HG03469 (cell line): Measurements from ENCODE around the gene USO1.
"Not testable (repeated sequence)": the region's sequence is repeated elsewhere in the genome, so short reads cannot be mapped to it uniquely, and the experiment has no call there.

Source experiments
- ATAC-seq: cut with Tn5 transposase; IDR thresholded peaks from one replicate; pipeline ENCODE4 v1.9.1; 2021; ENCODE audit warnings: mild to moderate bottlenecking, moderate library complexity, moderate number of reproducible peaks; ENCODE audit not compliant: unreplicated experiment

USO1 gene, protein sequence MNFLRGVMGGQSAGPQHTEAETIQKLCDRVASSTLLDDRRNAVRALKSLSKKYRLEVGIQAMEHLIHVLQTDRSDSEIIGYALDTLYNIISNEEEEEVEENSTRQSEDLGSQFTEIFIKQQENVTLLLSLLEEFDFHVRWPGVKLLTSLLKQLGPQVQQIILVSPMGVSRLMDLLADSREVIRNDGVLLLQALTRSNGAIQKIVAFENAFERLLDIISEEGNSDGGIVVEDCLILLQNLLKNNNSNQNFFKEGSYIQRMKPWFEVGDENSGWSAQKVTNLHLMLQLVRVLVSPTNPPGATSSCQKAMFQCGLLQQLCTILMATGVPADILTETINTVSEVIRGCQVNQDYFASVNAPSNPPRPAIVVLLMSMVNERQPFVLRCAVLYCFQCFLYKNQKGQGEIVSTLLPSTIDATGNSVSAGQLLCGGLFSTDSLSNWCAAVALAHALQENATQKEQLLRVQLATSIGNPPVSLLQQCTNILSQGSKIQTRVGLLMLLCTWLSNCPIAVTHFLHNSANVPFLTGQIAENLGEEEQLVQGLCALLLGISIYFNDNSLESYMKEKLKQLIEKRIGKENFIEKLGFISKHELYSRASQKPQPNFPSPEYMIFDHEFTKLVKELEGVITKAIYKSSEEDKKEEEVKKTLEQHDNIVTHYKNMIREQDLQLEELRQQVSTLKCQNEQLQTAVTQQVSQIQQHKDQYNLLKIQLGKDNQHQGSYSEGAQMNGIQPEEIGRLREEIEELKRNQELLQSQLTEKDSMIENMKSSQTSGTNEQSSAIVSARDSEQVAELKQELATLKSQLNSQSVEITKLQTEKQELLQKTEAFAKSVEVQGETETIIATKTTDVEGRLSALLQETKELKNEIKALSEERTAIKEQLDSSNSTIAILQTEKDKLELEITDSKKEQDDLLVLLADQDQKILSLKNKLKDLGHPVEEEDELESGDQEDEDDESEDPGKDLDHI

DNA sequence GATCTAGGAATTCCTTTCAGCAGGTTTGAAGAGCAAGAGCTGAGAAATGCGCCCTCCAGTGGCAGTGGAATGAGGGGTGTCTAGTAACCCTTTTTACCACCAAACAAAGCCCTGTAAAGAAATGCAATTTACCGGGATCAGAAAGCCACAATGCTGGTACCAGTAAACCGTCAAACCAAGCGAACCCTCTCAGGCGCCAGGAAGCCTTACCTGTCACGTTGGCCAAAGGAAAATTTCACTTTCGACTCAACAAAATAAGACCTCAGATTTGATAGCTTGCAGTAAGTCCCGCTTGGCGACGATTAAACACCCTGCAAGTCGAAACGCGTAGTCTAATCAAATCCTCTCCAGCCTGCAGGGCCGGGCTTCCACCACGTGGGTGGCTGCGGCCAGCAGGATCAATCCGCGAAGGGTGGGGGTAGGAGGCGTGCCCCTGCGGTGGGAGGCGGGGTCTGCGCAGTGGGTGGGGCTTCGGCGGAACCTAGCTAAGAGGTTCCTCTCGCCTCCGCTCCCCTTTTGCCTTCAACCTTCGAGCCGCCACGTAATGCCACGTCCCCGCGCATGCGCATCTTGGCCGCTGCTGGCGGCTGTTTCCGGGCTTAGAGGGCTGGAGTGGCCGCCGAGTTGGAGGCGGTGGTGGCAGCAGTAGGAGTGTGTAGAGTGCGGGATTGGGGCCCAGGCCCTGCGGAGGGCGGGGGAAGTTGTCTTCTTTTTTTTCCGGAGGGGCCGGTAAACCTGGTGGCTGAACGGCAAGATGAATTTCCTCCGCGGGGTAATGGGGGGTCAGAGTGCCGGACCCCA is at the start of gene USO1:
Gene USO1, plus strand, starts transcription at position 512 of the 801 bp plus-strand sequence. Its CDS starts 243 bp downstream, at position 755.
- peak; percentile 82 for ATAC-seq

DNA sequence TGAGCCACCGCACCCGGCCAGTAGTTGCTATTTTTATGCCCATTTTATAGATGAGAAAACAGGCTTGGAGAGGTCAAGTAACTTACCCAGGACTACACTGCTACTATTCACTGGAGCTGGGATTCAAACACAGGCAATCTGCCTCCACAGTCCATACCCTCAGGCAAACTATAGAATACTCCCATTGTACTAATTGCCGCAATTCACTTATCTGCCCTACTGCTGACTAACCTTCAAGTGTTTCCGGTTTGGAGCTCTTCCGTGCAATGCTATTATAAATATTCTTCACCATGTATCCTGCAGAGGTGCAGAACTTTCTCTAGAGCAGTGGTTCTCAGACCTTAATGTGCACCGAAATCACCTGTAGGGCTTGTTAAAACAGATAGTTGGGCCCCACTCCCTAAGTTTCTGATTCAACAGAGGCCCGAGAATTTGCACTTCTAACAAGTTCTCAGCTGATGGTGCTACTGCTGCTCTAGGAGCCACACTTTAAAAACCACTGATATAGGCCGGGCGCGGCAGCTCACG is 49.3 kb upstream of the USO1 start:
- ATAC-seq, result no peak

DNA sequence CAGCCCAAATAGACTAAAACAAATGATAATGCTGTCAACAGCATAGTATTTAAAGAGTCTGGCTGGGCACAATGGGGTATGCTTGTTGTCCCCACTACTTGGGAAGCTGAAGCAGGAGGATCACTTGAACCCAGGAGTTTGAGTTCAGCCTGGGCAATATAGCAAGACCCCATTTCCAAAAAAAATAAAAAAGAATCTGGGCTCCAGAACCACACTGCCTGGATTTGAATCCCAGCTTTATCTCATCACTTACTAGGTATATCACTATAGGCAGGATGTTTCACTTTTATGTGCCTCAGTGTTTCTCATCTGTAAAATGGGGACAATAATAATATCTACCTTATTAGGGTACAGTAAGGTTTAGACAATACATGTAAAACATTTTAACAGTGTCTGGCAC is 45.9 kb upstream of the USO1 start:
- no peak for ATAC-seq

DNA sequence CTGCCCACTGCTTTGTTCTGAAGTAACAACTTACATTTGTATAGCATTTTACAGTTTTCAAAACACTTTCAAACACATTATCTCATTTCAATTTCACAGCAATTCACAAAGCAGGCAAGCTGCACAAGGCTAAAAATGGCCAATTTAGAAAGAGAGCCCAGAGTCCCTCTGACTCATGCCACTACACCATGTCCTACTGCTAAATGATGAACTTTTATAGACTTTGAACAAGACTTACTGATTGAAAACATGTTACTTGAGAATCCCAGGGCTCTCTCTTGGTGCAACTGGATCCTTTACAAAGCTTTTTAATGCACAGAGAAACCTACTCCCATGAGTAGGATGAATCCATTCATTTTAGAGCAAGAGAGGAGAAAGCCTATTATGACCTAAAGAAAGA is 45.4 kb upstream of the USO1 start:
- no peak for ATAC-seq

DNA sequence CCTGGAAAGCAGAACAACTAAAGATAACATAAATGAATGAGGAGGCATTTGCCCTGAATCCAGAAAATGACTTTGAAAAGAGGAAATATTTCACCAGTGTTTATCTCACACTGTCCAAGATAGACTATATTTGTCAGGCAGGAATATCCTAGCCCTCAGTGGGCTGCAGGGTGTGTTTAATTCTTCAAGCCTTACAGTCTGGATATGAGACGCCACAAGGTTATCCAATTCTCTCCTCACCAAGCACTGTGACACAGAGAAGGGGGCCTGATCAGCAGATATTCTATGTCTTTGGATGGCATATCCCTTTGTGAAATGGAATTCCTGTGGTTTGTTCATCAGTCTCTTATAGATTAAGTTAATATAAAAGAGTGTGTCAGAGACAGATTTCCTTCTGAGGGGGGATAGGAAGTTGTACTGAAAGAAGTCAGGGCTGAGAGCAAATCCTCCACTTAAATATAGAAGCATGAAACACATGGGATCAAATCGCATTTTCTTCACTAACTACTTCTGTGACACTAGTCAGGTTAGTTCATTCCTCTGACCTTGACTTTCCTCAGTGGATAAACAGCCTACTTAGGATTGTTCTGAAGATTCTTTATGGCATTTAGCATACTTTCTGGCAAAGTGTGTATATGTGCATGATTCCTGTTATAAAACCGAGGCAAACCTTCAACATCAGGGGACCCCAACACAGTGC is 44.4 kb upstream of the USO1 start:
- ATAC-seq, result no peak

DNA sequence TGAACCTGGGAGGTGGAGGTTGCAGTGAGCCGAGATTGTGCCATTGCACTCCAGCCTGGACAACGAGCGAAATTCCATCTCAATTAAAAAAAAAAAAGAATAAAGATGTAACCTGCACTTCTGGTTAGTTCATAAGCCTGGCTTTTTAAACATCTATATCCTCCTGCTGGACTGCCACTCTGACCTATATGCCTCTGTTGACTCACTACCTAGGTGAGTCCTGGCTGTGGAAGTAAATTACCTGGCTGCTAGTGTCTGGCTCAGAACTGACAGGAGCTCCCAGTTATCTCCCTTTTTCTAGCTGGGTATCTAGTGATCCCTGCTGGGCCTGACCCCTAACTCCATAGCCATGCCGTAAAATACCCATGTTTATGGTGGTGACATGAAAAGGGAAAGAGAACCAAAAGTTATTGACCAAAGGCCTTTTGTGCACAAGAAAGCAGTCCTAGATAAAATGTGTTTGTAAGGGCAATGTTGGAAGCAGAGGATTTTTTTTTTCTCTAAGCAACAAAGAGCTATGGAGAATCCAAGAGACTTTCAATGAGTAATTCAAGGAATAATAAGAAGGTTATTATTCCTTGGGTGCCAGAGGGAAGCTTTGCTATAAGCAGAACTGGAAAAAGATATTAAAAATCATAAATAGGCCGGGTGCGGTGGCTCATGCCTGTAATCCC is 40.8 kb upstream of the USO1 start:
- ATAC-seq, result no peak

DNA sequence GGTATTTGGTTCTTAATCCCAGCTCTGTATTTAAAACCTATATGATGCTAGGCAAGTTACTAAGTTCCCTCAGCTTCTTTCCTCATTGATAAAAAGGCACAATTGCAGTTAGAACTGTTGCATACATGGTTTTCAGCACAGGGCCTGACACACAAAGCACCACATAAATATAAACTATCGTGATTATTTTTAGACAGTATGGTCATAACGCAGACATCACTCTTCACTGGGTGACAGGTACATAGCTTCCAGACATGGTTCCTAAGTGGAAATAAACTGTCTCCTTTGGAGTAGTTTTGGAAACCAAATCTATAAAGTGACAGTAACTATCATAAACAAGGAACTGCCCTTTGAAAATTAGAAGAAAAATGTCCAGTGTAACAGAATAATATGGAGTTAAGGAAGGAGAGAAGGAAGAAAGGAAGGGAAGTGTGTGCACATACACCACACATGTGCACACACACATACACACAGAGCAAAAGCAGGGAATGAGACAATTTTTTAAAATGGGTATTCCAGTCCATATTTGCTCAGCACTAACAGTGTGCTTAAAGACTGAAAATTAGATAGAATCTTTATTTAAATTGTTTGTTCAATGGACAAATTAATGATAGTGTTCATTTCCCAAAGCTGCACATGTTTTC is 38.7 kb upstream of the USO1 start:
- ATAC-seq, result no peak

DNA sequence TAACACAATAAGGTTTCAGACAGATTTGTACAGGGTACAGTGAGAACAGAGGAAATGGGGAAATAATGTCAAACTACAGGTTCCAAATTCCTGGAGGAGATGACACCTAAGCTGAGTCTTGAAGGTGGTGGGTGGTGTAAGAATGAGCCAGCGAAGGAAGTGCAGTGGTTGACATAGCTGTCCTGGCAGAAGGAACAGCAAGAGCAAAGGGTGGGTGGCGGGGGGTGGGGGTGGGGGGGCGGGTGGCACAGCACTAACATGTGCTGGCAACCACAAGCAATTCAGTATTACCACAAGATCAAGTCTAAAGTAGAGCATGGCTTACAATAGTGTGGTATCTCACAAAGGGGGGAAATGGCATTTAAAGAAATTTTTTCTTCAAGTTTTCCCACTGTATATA is 38.0 kb upstream of the USO1 start:
- ATAC-seq, result no peak

DNA sequence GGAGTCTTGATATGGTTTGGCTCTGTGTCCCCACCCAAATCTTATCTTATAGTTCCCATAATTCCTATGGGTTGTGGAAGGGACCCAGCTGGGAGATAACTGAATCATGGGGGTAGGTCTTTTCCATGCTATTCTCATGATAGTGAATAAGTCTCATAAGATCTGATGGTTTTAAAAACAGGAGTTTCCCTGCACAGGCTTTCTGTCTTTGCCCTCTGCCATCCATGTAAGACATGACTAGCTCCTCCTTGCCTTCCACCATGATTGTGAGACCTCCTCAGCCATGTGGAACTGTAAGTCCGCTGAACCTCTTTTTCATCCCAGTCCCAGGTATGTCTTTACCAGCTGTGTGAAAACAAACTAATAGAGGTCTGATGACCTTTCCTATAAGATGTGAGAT is 37.3 kb upstream of the USO1 start:
- ATAC-seq, result not testable (repeated sequence)

DNA sequence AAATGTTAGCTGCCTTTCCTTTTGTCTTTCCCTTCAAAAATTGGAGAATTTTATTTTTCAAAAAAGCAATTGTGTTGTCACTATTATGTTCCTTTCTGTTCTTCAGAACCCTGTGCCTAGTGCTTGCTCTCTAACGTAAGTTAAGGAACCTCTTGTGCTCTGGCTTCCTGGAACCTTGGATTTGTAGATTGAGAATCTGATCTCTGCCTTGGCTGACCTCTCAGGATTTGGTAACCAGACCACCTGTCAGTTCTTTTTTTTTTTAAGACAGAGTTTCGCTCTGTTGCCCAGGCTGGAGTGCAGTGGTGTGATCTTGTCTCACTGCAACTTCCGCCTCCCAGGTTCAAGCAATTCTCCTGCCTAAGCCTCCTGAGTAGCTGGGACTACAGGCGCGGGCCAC is 32.3 kb upstream of the USO1 start:
- ATAC-seq, result not testable (repeated sequence)

DNA sequence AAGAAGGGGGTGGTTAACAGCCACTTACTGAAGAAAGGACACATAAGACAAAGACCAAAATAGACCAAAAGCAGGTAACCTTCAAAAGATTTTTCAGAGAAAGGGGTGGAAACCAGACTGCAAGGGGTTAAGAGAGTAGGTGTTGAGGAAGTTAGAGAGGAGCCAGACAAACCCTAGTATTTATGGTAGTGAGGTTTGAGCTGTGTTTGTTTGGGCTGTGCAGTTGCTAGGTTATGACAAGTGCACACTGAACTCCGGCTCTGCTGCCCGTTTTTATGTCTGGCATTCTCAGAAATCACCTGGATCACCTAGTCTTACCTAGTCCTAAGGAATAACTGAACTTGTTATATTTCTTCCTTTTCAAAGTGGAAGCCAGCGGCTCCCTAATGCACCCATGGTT is 28.3 kb upstream of the USO1 start:
- peak; percentile 40 for ATAC-seq

DNA sequence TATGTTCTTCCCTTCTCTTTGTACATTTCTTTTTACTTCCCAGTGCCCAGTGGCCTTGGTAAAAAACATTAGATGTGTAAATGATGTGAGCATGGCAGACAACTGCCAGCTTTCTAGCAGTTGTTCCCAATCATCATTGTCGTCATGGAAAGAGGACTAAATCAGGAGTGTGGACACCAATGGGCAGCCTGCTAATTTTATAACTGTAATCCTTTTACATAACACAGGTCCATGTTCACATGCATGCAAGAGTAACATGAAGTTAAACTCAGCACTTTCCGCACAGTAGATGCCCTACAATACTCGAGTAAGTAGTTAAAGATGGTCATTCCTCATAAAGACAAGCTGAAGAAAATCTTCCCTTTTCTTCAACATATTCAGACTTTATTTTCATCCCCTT is 27.8 kb upstream of the USO1 start:
- ATAC-seq, result no peak

DNA sequence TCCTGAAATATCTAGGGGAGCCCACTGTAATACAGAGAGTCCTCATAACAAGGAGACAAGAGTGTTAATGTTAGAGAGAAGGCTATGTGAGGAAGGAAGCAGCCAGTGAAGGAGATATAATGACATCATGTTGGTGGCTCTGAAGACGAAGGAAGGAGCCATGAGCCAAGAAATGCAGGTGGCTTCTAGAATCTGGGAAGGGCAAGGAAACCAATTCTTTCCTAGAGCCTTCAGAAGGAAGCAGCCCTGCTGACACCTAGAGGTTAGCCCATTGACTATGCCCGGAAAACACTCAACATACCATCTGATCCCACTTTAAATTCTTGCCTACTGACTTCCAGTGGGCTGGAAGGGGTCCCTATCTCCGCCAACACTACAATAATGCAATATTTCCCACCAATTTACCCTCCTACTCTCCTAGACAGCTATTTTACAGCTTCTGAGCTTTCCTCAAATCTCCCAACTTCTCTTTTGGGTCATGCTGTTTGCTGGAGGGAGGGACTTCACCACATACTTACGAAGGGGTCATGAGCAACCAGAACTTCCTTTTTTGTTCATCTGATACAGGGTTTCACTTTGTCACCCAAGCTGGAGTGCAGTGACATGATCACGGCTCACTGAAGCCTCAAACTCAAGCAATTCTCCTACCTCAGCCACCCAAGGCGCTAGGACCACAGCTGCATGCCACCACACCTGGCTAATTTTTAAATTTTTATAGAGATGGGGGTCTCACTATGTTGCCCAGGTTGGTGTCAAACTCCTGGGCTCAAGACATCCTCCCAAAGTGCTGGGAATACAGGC is 26.0 kb upstream of the USO1 start:
- peak; percentile 91 for ATAC-seq

DNA sequence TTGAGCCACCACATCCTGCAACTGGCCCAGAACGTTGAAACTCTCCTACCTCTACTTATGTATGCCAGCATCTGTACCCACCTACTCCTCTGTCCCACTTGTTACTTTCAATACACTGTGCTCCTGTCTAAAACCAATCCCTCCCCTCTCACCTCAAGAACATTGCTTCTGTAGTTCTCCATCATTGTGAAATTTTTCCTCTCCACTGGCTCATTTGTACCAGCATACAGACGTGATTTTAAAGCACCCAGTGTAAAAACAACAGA is 25.5 kb upstream of the USO1 start:
- peak; percentile 17 for ATAC-seq

DNA sequence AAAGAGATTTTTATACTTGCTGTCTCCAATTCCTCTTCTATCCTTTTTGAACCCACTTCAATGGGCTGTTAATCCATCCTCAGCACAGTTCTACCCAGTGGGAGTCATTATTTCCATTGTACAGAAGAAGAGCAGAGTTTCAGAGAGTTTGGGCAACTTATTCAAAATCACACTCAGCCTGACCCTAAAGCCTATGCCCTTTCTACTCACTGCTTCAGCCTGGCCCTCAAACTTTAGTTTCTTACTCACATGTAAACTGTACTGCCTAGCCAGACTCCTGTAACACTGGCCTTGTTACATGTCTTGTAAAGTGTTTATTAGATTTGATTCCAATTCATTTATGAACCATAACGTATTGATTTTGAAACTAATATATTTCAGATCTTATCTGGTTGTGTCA is 25.1 kb upstream of the USO1 start:
- peak; percentile 6 for ATAC-seq

DNA sequence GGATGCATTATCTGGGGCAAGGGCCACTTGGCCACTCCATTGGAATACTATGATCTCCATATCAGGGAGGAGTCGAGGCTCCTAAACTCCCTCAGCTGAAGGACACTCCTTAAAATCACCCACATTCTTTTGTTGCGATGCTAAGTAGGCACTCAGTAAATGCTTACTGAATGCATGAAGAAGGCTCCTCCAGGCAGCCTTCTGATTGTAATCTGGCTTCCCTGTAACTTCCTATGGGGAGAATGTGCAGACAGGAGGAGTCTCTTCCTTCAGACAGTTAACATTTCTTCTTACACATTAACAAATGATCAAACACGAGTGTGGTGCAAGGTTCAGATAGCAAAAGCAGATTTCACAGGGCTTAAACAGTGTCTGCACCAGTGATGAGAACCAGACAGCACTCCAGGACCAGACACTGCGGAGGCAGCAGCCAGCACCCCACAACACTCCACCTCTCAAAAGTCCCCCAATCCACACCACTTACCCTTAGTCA is 21.4 kb upstream of the USO1 start:
- no peak for ATAC-seq

DNA sequence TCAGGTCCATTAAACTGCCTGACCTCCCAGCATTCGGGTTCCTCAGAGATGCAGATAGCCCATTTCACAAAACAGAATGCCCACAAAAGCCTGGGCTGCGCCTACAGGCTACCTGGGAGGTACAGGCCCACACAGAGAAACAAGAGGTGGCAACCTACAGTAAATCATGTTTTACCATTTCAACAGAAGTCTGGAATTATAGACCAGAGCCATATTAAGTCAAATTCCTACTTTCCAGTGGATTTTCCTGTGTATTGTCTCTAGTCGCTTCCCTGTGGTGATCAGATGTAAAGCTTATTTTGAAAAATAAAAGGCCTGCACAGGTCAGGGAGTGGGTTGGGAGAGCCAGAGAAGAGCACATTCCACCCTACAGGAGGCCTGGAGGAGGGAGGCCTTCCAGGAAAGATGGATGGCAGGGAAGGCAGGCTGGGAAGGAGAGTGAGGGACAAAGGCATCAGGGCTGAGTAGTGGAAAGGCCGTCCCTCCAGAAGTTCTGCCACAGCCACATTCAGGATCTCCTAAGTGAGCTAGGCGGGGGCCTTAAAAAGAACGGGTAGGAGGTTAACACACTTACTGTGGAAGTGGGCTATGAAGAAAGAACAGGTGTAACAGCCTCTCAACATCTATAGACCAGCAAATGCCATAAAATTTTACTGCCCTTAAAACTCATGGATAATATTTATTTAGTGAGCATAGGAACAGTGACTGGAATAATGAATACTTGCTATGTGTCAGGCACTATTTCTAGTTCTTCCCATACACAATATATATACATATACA is 19.0 kb upstream of the USO1 start:
- no peak for ATAC-seq
